Skeletal muscle satellite cell (primary cell): ENCODE measurements around the gene TCF12.

Source experiments
- H3K27me3 ChIP-seq: 2 replicates; pipeline ENCODE4 v1.7.0; 2013; ENCODE audit warnings: low read length; ENCODE audit not compliant: control insufficient read depth, insufficient read depth
- H3K36me3 ChIP-seq: 2 replicates; pipeline ENCODE4 v1.7.0; 2013; ENCODE audit warnings: mild to moderate bottlenecking, control low read depth, low read length; ENCODE audit not compliant: insufficient read depth
- H3K4me1 ChIP-seq: 2 replicates; pipeline ENCODE4 v1.7.0; 2013; ENCODE audit warnings: low read length; ENCODE audit not compliant: control insufficient read depth, insufficient read depth
- H3K4me2 ChIP-seq: 2 replicates; pipeline ENCODE4 v1.7.0; 2013; ENCODE audit warnings: mild to moderate bottlenecking, low read length
- H3K4me3 ChIP-seq: 2 replicates; pipeline ENCODE4 v1.7.0; 2013; ENCODE audit warnings: low read length
- H3K9ac ChIP-seq: 2 replicates; pipeline ENCODE4 v1.7.0; 2013; ENCODE audit warnings: mild to moderate bottlenecking, low read depth, low read length, moderate library complexity
- H3K9me3 ChIP-seq: replicated peaks from 2 replicates; pipeline ENCODE4 v1.7.0; 2013; ENCODE audit warnings: mild to moderate bottlenecking, control low read depth, low read length

TCF12 gene

GRCh38 chr15:57102858-57103257 lies 184.4 kb downstream of the TCF12 start:
- Histone ChIP-seq H3K4me1 (no peaks in the 10 kb centered on the region), H3K9me3 (no peaks in the 10 kb centered on the region), H3K4me3 (no peak overlapping the region), H3K27me3 (no peaks in the 10 kb centered on the region), H3K9ac (no peak overlapping the region), H3K4me2 (no peak overlapping the region), H3K36me3 (no peaks in the 10 kb centered on the region)

- Histone ChIP-seq H3K9ac (no peak overlapping the region), H3K27me3 (no peaks in the 10 kb centered on the region), H3K4me1 (peaks cover 6% of the 10 kb centered on the region), H3K4me3 (no peak overlapping the region), H3K9me3 (no peaks in the 10 kb centered on the region), H3K4me2 (no peak overlapping the region), H3K36me3 (no peaks in the 10 kb centered on the region)
Observed at GRCh38 chr15:57108296-57108695, 189.9 kb downstream of the TCF12 start.

GRCh38 chr15:57109005-57109404 lies 190.6 kb downstream of the TCF12 start:
- H3K27me3 ChIP-seq = no peaks in the 10 kb centered on the region
- H3K36me3 ChIP-seq = no peaks in the 10 kb centered on the region
- no peak overlapping the region for H3K4me2 ChIP-seq
- H3K9me3 ChIP-seq = no peaks in the 10 kb centered on the region
- peaks cover 6% of the 10 kb centered on the region for H3K4me1 ChIP-seq
- no peak overlapping the region for H3K4me3 ChIP-seq
- H3K9ac ChIP-seq = no peak overlapping the region

- Histone ChIP-seq H3K9me3 (no peaks in the 10 kb centered on the region), H3K27me3 (no peaks in the 10 kb centered on the region), H3K4me1 (peaks cover 6% of the 10 kb centered on the region), H3K4me2 (no peak overlapping the region), H3K4me3 (no peak overlapping the region), H3K9ac (no peak overlapping the region), H3K36me3 (no peaks in the 10 kb centered on the region)
Observed at GRCh38 chr15:57111002-57111401, 192.6 kb downstream of the TCF12 start.

- Histone ChIP-seq H3K9ac (no peak overlapping the region), H3K27me3 (no peaks in the 10 kb centered on the region), H3K9me3 (no peaks in the 10 kb centered on the region), H3K4me2 (no peak overlapping the region), H3K4me3 (no peak overlapping the region), H3K4me1 (peaks cover 6% of the 10 kb centered on the region), H3K36me3 (no peaks in the 10 kb centered on the region)
Observed at GRCh38 chr15:57112178-57112577, 193.7 kb downstream of the TCF12 start.

GRCh38 chr15:57114070-57114469 lies 195.6 kb downstream of the TCF12 start:
- H3K4me1 ChIP-seq = peaks cover 15% of the 10 kb centered on the region
- H3K36me3 ChIP-seq = no peaks in the 10 kb centered on the region
- H3K4me3 ChIP-seq = no peak overlapping the region
- no peaks in the 10 kb centered on the region for H3K27me3 ChIP-seq
- no peaks in the 10 kb centered on the region for H3K9me3 ChIP-seq
- H3K9ac ChIP-seq = no peak overlapping the region
- H3K4me2 ChIP-seq = no peak overlapping the region

- peak overlapping the region; percentile 0 for H3K4me2 ChIP-seq
- H3K9ac ChIP-seq = no peak overlapping the region
- H3K4me1 ChIP-seq = peaks cover 21% of the 10 kb centered on the region
- H3K4me3 ChIP-seq = no peak overlapping the region
- H3K36me3 ChIP-seq = no peaks in the 10 kb centered on the region
- H3K27me3 ChIP-seq = no peaks in the 10 kb centered on the region
- no peaks in the 10 kb centered on the region for H3K9me3 ChIP-seq
Observed at GRCh38 chr15:57118013-57118799, 199.8 kb downstream of the TCF12 start.

GRCh38 chr15:57122080-57122840 lies 203.8 kb downstream of the TCF12 start:
- H3K36me3 ChIP-seq = no peaks in the 10 kb centered on the region
- peaks cover 21% of the 10 kb centered on the region for H3K4me1 ChIP-seq
- no peaks in the 10 kb centered on the region for H3K9me3 ChIP-seq
- H3K4me3 ChIP-seq = no peak overlapping the region
- H3K27me3 ChIP-seq = no peaks in the 10 kb centered on the region
- H3K4me2 ChIP-seq = peak overlapping the region; percentile 14
- H3K9ac ChIP-seq = no peak overlapping the region

- H3K9me3 ChIP-seq = no peaks in the 10 kb centered on the region
- H3K36me3 ChIP-seq = no peaks in the 10 kb centered on the region
- H3K9ac ChIP-seq = no peak overlapping the region
- peaks cover 12% of the 10 kb centered on the region for H3K4me1 ChIP-seq
- H3K4me3 ChIP-seq = no peak overlapping the region
- H3K4me2 ChIP-seq = no peak overlapping the region
- H3K27me3 ChIP-seq = no peaks in the 10 kb centered on the region
Observed at GRCh38 chr15:57124036-57124435, 205.6 kb downstream of the TCF12 start.

- no peaks in the 10 kb centered on the region for H3K9me3 ChIP-seq
- H3K9ac ChIP-seq = no peak overlapping the region
- no peaks in the 10 kb centered on the region for H3K36me3 ChIP-seq
- H3K4me3 ChIP-seq = no peak overlapping the region
- peaks cover 7% of the 10 kb centered on the region for H3K4me1 ChIP-seq
- no peaks in the 10 kb centered on the region for H3K27me3 ChIP-seq
- H3K4me2 ChIP-seq = no peak overlapping the region
Observed at GRCh38 chr15:57129064-57129463, 210.6 kb downstream of the TCF12 start.

- H3K9ac ChIP-seq = no peak overlapping the region
- no peaks in the 10 kb centered on the region for H3K9me3 ChIP-seq
- H3K4me1 ChIP-seq = peaks cover 13% of the 10 kb centered on the region
- no peaks in the 10 kb centered on the region for H3K36me3 ChIP-seq
- H3K27me3 ChIP-seq = no peaks in the 10 kb centered on the region
- no peak overlapping the region for H3K4me3 ChIP-seq
- no peak overlapping the region for H3K4me2 ChIP-seq
Observed at GRCh38 chr15:57130956-57131355, 212.5 kb downstream of the TCF12 start.
